ENCODE results near the gene WDR45. TPM values are rescaled to one million over a fixed set of nuclear protein-coding genes. Genes with fewer than 3 reads are reported as not detected.

WDR45 gene
- total RNA-seq, 1 donor from 2014 or later: 63.2 TPM

- H3K27me3 ChIP-seq: no peaks in the 10 kb centered on the region
- no peak for DNase-seq
- no peak for TF ChIP-seq CTCF (IDR thresholded peaks at IDR 0.05)
- ATAC-seq: no peak
- no peak overlapping the region for H3K27ac ChIP-seq
- H3K4me1 ChIP-seq: peaks cover 4% of the 10 kb centered on the region
- no peak overlapping the region for H3K4me3 ChIP-seq
- intact Hi-C loops (cut with DNase I): no loop called here
- no peaks in the 10 kb centered on the region for H3K9me3 ChIP-seq
- H3K36me3 ChIP-seq: peaks cover 4% of the 10 kb centered on the region
These were observed 4.3 kb downstream of the WDR45 start for GRCh38 chrX:49075347-49075746.

GRCh38 chrX:49073601-49074575, 5.8 kb downstream of the WDR45 start, which contains the start of gene PRAF2:
Gene PRAF2 (minus strand): TSS chrX:49074002. CDS start chrX:49073987, 15 bp downstream.
- TF ChIP-seq CTCF (IDR thresholded peaks at IDR 0.05): no peak
- peaks cover 4% of the 10 kb centered on the region for H3K4me1 ChIP-seq
- H3K36me3 ChIP-seq: peaks cover 4% of the 10 kb centered on the region
- ATAC-seq: peak; percentile 93
- H3K4me3 ChIP-seq: peak within 1 kb of the TSS; percentile 58
- H3K27ac ChIP-seq: peak within 1 kb of the TSS; percentile 75
- no peaks in the 10 kb centered on the region for H3K27me3 ChIP-seq
- H3K9me3 ChIP-seq: no peaks in the 10 kb centered on the region
- intact Hi-C loops (cut with DNase I): no loop called here
- DNase-seq: peak; percentile 95

- DNase-seq (no peak), ATAC-seq (no peak)
- peak overlapping the region; percentile 58 for H3K4me3 ChIP-seq
- intact Hi-C loops (cut with DNase I): no loop called here
- no peaks in the 10 kb centered on the region for H3K4me1 ChIP-seq
- H3K27ac ChIP-seq: no peak overlapping the region
- TF ChIP-seq CTCF (IDR thresholded peaks at IDR 0.05): no peak
- no peaks in the 10 kb centered on the region for H3K27me3 ChIP-seq
- peaks cover 4% of the 10 kb centered on the region for H3K36me3 ChIP-seq
- no peaks in the 10 kb centered on the region for H3K9me3 ChIP-seq
These were observed 7.0 kb downstream of the WDR45 start for GRCh38 chrX:49072712-49073095.

- no peaks in the 10 kb centered on the region for H3K9me3 ChIP-seq
- H3K27ac ChIP-seq: no peak overlapping the region
- DNase-seq: peak; percentile 89
- H3K4me1 ChIP-seq: no peaks in the 10 kb centered on the region
- peak; percentile 88 for ATAC-seq
- intact Hi-C loops (cut with DNase I): no loop called here
- peaks cover 4% of the 10 kb centered on the region for H3K36me3 ChIP-seq
- peak overlapping the region; percentile 31 for H3K4me3 ChIP-seq
- no peak for TF ChIP-seq CTCF (IDR thresholded peaks at IDR 0.05)
- H3K27me3 ChIP-seq: no peaks in the 10 kb centered on the region
These were observed 7.6 kb downstream of the WDR45 start for GRCh38 chrX:49071877-49072711.

- no peak overlapping the region for H3K27ac ChIP-seq
- ATAC-seq (no peak), DNase-seq (no peak)
- H3K4me3 ChIP-seq: no peak overlapping the region
- H3K27me3 ChIP-seq: no peaks in the 10 kb centered on the region
- H3K4me1 ChIP-seq: no peaks in the 10 kb centered on the region
- no peaks in the 10 kb centered on the region for H3K9me3 ChIP-seq
- intact Hi-C loops (cut with DNase I): no loop called here
- H3K36me3 ChIP-seq: no peaks in the 10 kb centered on the region
- TF ChIP-seq CTCF (IDR thresholded peaks at IDR 0.05): no peak
These were observed 8.7 kb downstream of the WDR45 start for GRCh38 chrX:49070988-49071387.

Data from upper lobe of right lung (tissue), 1 donor.